GM12864 (cell line): ENCODE results near the gene CTNNA2.

Experiments
- DNase-seq: peaks from one replicate; pipeline ENCODE4 v3.0.0-alpha.2; 2011; ENCODE audit warnings: low read depth
- H3K4me3 ChIP-seq: 2 replicates; pipeline ENCODE4 v1.5.1; 2011; ENCODE audit warnings: mild to moderate bottlenecking, low read depth, low read length, control low read depth
- CTCF ChIP-seq: IDR thresholded peaks from 2 replicates; pipeline ENCODE4 v1.5.1; 2011; ENCODE audit warnings: low read depth, mild to moderate bottlenecking, moderate library complexity, low read length, control low read depth, inconsistent platforms; ENCODE audit errors: missing control alignments

The CTNNA2 gene

GRCh38 chr2:79901161-79901560 lies 388.3 kb downstream of the CTNNA2 start:
- TF ChIP-seq CTCF, result no peak
- no peak for DNase-seq
- H3K4me3 ChIP-seq, result no peak overlapping the region

GRCh38 chr2:79903222-79904000 lies 390.6 kb downstream of the CTNNA2 start:
- TF ChIP-seq CTCF, result no peak
- no peak overlapping the region for H3K4me3 ChIP-seq
- no peak for DNase-seq

DNA sequence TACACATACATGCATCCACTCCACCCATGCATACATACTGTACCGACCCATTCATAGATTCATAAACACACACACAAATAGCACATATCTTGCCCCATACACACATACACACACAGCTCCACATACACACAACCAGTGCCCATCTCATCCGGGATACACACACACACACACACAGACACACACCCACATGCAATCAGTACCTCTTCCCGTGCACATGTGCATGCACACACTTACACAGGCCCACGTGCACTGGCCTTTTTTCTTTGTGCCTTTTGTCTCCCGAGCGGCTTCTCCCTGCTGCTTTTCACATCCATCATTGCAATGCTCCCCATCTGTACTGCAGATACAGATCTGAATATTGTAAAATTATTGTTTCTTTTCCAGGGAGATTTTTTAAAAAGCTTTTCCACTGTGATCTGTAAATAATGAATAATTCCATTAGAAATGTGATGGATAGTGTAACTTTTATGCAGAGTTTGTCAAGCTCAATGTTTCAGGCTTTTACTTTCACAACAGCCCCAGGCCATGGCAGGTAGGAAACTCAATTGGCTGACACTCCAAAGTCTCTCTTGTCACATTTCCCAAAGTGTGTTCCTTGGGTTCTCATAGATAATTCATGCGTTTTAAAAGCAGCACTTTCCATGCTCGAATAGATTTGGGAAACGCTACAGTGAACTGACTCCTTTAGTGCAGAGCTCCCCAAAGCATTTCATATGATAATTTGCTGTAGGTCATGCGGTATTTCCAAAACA lies 393.5 kb downstream of the CTNNA2 start:
- DNase-seq, result no peak
- TF ChIP-seq CTCF, result no peak
- no peak overlapping the region for H3K4me3 ChIP-seq

- no peak overlapping the region for H3K4me3 ChIP-seq
- DNase-seq, result no peak
- TF ChIP-seq CTCF, result no peak
Measured at GRCh38 chr2:79909521-79909920, 396.7 kb downstream of the CTNNA2 start.

- no peak for DNase-seq
- no peak for TF ChIP-seq CTCF
Measured at GRCh38 chr2:79910643-79911042, 397.8 kb downstream of the CTNNA2 start.

DNA sequence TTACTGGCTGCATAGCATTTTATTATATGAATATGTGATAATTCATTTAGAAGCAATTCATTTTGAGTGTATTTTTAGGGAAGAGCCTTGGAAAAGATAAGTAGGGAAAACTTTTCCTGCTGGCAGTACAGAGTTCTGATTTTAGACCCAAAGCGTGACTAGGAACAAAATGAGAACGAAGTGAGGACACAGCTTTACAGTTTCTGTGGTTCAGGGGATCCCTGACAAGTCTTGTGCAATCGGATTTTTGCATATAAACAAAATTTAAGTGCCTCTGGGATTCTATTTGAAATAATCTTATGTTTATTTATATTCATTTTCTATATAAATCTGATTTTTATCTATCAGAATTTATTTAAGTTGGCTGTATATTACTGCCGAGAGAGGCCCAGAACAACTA lies 402.6 kb downstream of the CTNNA2 start:
- H3K4me3 ChIP-seq, result no peak overlapping the region
- TF ChIP-seq CTCF, result no peak
- DNase-seq, result no peak

More at GRCh38 chr2:79910643-79911042, 397.8 kb downstream of the CTNNA2 start:
- H3K4me3 ChIP-seq, result no peak overlapping the region
